GM12892 (cell line): Measurements from ENCODE around the gene SIK3.

Experiments
- DNase-seq: peaks from one replicate; pipeline ENCODE4 v3.0.0; 2011; ENCODE audit not compliant: insufficient read length
- FAIRE-seq: peaks from 2 replicates; lab custom pipeline; 2011; peaks lifted over from hg19 to GRCh38; lab: Jason Lieb, UNC
- POLR2A ChIP-seq: IDR thresholded peaks from 2 replicates; pipeline ENCODE4 v1.6.1; 2011; ENCODE audit warnings: low read depth, low read length, control low read depth
- POLR2AphosphoS5 ChIP-seq: IDR thresholded peaks from 2 replicates; pipeline ENCODE4 v1.6.1; 2011; ENCODE audit warnings: low read depth, low read length, control low read depth
- TAF1 ChIP-seq: IDR thresholded peaks from 2 replicates; pipeline ENCODE4 v1.6.1; 2011; ENCODE audit warnings: low read depth, mild to moderate bottlenecking, control low read depth, low read length, borderline replicate concordance

The SIK3 gene

GRCh38 chr11:116829525-116830183 lies 268.6 kb downstream of the SIK3 start, which contains the start of gene APOC3:
TSS of gene APOC3 (plus strand) at chr11:116829907. CDS start at chr11:116830583, 676 bp downstream.
- FAIRE-seq (no peak), DNase-seq (no peak)
- TF ChIP-seq POLR2A (no peak), TAF1 (no peak), POLR2AphosphoS5 (no peak)

DNA sequence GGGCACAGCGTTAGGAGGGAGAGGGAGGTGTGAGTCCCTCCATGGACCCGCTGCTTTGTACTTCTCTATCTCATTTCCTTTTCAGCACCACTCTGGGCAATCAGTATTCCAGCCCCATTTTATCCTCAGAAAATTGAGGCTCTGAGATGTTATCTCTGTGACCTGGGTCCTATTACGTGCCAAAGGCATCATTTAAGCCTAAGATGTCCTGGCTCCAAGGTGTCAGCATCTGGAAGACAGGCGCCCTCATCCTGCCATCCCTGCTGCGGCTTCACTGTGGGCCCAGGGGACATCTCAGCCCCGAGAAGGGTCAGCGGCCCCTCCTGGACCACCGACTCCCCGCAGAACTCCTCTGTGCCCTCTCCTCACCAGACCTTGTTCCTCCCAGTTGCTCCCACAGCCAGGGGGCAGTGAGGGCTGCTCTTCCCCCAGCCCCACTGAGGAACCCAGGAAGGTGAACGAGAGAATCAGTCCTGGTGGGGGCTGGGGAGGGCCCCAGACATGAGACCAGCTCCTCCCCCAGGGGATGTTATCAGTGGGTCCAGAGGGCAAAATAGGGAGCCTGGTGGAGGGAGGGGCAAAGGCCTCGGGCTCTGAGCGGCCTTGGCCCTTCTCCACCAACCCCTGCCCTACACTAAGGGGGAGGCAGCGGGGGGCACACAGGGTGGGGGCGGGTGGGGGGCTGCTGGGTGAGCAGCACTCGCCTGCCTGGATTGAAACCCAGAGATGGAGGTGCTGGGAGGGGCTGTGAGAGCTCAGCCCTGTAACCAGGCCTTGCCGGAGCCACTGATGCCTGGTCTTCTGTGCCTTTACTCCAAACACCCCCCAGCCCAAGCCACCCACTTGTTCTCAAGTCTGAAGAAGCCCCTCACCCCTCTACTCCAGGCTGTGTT lies 269.4 kb downstream of the SIK3 start:
- DNase-seq (no peak), FAIRE-seq (no peak)
- no peak for TF ChIP-seq POLR2AphosphoS5

DNA sequence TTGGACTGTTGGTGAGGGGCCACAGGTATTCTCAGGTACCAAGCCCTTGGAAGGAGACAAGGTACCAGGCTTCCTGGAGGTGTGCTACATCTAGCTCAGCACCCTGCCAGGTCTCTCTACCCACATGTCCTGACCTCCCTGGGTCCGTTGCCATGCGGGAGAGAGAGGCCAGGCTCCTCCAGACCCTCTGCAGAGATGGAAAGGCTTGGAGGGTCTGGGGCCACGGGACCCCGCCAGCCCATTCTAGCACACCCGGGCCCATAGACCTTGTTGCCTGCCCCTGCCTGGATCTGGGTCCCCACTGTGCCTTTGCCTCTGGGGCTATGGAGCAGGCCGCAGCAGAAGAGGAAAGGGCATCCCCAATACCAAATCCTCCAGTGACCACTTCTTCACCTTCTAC lies 270.8 kb downstream of the SIK3 start:
- FAIRE-seq = no peak
- no peak for DNase-seq
- TF ChIP-seq POLR2A (no peak), POLR2AphosphoS5 (no peak), TAF1 (no peak)

DNA sequence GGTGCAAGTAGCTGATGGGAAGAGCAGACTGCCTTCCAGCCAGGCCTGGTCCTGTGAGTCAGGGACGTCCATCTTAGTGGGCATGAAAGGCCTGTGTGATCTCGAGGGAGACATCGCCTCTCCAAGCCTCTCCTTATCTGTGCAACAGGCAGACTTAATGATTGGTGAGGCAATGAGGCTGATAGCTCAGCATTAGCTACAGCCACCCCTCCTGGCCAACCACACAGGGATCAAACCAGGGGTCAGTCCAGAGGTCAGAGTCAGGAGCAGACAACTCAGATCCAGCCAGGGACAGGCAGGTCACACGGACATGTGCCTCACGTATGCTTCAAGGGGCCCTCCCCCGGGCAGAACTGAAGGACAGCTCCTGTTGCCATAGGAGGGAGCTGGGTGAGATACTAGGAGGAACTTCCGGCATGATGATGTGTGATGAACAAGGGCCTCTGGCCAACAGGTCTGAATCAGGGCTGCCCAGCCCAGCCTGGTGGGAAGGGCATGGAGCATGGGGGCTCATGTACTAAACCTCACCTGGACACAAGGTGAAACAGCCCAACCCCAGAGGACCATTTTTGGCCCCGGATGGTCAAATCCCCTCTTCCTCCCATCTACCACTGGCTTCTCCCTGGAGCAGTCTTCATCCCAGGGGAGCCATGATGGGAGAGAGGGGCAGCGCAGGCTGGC lies 271.3 kb downstream of the SIK3 start:
- TF ChIP-seq POLR2A (no peak), POLR2AphosphoS5 (no peak), TAF1 (no peak)

DNA sequence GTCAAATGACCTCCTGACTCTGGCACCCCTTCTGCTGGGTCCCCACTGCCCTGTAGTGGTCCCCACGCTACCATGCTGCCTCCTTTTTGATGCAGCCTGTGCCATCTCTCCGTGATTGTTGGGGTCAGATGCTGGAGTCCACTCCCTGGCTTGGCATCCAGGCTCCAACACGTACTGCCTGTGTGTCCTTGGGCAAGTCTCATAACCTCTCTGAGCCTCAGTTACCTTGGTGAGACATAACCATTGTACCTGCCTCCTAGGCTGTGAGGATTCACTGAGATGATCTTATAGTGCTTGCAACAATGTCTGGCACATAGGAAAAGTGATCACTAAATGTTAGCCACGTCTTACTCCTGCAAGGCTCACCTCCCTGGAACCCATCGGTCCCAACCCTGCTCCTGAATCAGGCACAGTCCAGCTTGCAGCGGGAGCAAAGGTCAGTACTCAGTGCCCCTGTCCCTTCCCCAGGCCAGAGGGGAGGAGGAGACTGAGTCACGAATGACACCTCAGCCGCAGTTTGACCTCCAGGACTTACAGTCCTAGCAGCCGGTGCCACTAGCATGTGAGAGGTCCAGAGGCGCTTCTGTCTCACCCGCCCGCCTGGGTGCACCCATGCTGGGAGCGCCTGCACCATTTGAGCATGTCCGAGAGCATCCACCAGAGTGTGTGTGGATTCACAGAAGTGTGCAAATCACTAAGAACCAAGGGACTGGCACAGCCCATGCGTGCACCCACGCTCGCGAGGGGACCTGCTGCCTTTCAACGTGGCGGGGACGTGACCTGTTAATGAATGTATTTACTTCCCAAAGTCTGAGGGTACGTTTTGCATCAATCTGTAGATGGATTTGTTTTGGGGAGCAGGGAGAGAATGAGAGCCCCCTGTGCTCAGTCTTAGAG lies 272.1 kb downstream of the SIK3 start:
- TF ChIP-seq POLR2A (no peak), TAF1 (no peak)
- no peak for DNase-seq
- no peak for FAIRE-seq

More for the DNA sequence above, 271.3 kb downstream of the SIK3 start:
- DNase-seq (no peak), FAIRE-seq (no peak)

DNA sequence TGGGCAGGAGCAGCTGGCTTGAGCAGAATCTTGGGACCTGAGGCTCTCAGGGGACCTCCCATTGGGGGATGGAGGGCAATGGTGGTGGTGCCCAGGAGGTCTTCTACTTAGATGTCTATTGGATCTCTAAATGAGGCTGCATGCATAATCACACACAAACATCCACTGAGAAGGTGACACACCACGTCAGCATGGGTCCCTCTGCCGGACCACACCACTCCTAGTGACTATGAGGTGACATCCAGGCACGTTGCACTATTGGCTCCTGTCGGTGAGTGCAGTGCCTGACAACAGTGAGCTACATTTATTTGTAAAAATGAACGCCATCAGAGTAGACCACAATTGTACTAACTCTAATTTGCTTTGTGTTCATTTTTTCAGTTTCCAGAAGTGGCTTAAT lies 272.8 kb downstream of the SIK3 start:
- DNase-seq = no peak
- no peak for FAIRE-seq
- TF ChIP-seq POLR2AphosphoS5 (no peak), TAF1 (no peak), POLR2A (no peak)

GRCh38 chr11:116823031-116823843 lies 275.0 kb downstream of the SIK3 start, which contains the start of gene APOA4:
TSS of gene APOA4 (minus strand) at chr11:116823304. CDS start at chr11:116823191, 113 bp downstream.
- TF ChIP-seq POLR2A = no peak
- TF ChIP-seq TAF1 = no peak
- TF ChIP-seq POLR2AphosphoS5 = no peak
- FAIRE-seq (no peak), DNase-seq (no peak)

GRCh38 chr11:116822575-116822974 lies 275.7 kb downstream of the SIK3 start:
- DNase-seq (no peak), FAIRE-seq (no peak)
- TF ChIP-seq POLR2AphosphoS5 = no peak
- TF ChIP-seq POLR2A = no peak
- no peak for TF ChIP-seq TAF1

DNA sequence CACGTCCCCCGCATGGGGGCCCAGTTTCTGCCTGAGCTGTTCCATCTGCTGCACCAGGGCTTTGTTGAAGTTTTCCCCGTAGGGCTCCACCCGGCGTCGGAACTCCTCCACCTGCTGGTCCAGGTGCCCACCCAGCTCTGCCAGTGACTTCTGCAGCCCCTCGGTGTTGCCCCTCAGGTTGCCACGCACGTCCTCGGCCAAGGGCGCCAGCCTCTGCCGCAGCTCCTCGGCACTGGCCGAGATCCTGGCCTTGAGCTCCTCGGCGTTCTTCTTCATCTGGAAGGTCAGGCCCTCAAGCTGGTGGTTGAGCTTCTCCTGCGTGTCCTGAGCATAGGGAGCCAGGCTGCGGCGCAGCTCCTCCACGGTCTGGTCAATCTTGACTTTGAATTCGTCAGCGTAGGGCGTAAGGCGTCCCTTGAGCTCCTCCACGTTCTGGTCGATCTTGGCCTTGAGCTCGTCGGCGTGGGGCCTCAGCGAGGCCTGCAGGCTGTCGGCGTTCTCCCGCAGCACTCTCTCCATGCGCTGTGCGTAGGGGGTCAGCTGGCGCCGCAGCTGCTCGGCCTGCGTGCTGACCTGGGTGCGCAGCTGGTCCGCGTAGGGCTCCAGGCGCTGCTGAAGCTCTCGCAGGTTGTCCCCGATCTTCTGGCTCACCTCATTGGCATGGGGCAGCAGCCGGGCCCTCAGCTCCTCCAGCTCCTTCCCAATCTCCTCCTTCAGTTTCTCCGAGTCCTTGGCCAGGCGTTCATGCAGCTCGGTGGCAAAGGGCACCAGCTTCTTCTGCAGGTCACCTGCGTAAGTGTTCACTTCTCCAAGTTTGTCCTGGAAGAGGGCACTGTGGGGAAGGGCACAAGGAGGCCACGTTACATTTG lies 276.9 kb downstream of the SIK3 start:
- no peak for FAIRE-seq

More for the DNA sequence above, 276.9 kb downstream of the SIK3 start:
- no peak for DNase-seq
- TF ChIP-seq TAF1 = no peak
- TF ChIP-seq POLR2AphosphoS5 = no peak
- TF ChIP-seq POLR2A = no peak
